CD4-positive, CD25-positive, alpha-beta regulatory T cell (primary cell): ENCODE data around the gene RDH5. TPM values are rescaled to one million over a fixed set of nuclear protein-coding genes. Genes with fewer than 3 reads are reported as not detected.

ENCODE experiments used
- ATAC-seq, 2 donors: fragments of 150-1000 bp; cut with Tn5 transposase; one replicate each; pipeline ENCODE4 v1.10.0; 2021; ENCODE audit warnings: low read depth in 2 of 2, moderate number of reproducible peaks in 2 of 2, moderate library complexity in 1 of 2
- DNase-seq, 3 donors: peaks; one replicate each; pipeline versions ENCODE4 v3.0.0 to v3.0.0-alpha.2; 2012 to 2022; ENCODE audit warnings: mixed read lengths in 1 of 3
- H3K27ac ChIP-seq: one replicate; pipeline ENCODE4 v1.7.0; 2013; ENCODE audit warnings: mild to moderate bottlenecking, low read length; ENCODE audit not compliant: insufficient read depth, poor library complexity, severe bottlenecking
- H3K27me3 ChIP-seq: one replicate; pipeline ENCODE4 v1.7.0; 2013; ENCODE audit warnings: low read length; ENCODE audit not compliant: control insufficient read depth, insufficient read depth
- H3K36me3 ChIP-seq: one replicate; pipeline ENCODE4 v1.7.0; 2013; ENCODE audit warnings: mild to moderate bottlenecking, low read length, moderate library complexity; ENCODE audit not compliant: control insufficient read depth, insufficient read depth
- H3K4me1 ChIP-seq: 2 replicates; pipeline ENCODE4 v1.7.0; 2013; ENCODE audit warnings: mild to moderate bottlenecking, low read length; ENCODE audit not compliant: insufficient read depth, control insufficient read depth, poor library complexity, severe bottlenecking
- H3K4me3 ChIP-seq: one replicate; pipeline ENCODE4 v1.7.0; 2013; ENCODE audit warnings: low read depth, mild to moderate bottlenecking, low read length, moderate library complexity
- H3K9me3 ChIP-seq, 2 experiments: 1 replicate in 1 of 2; 2 replicates in 1 of 2; pipeline ENCODE4 v1.7.0; 2013; ENCODE audit warnings: low read length in 2 of 2, mild to moderate bottlenecking in 1 of 2, moderate library complexity in 1 of 2; ENCODE audit not compliant: control insufficient read depth in 2 of 2
- H3K27ac Mint-ChIP-seq, 3 donors: one replicate each; pipeline ENCODE4 v1.8.0; 2020 to 2022; ENCODE audit warnings: mild to moderate bottlenecking in 3 of 3, mixed read lengths in 3 of 3, moderate library complexity in 2 of 3
- H3K27me3 Mint-ChIP-seq: one replicate; pipeline ENCODE4 v1.8.0; 2022; ENCODE audit warnings: mild to moderate bottlenecking, mixed read lengths
- H3K36me3 Mint-ChIP-seq: one replicate; pipeline ENCODE4 v1.8.0; 2020; ENCODE audit warnings: mixed read lengths
- H3K4me1 Mint-ChIP-seq, 4 donors: one replicate each; pipeline ENCODE4 v1.8.0; 2020 to 2022; ENCODE audit warnings: mixed read lengths in 4 of 4, mild to moderate bottlenecking in 1 of 4
- H3K4me3 Mint-ChIP-seq, 4 donors: one replicate each; pipeline ENCODE4 v1.8.0; 2020 to 2022; ENCODE audit warnings: mild to moderate bottlenecking in 4 of 4, mixed read lengths in 4 of 4, moderate library complexity in 3 of 4
- H3K9me3 Mint-ChIP-seq, 7 donors: one replicate each; pipeline ENCODE4 v1.8.0; 2020 to 2022; ENCODE audit warnings: mixed read lengths in 7 of 7, mild to moderate bottlenecking in 3 of 7, moderate library complexity in 2 of 7
- polyA plus RNA-seq, 4 donors: library from polyadenylated mRNA; unstranded; fragments of 300-500 nt; fragmentation: Illumina TruSeq; gene quantifications; one replicate each; pipeline ENCODE4 v1.2.3, GENCODE V29; 2021
- total RNA-seq: library from RNA; stranded (reverse); gene quantifications from one replicate; pipeline ENCODE4 v1.2.3, GENCODE V29; 2022

RDH5 gene
- total and polyA plus RNA-seq, 5 donors from 2014 or later = 0.94 to 10.1 (median 1.5) TPM

GRCh38 chr12:55697686-55698085 lies 22.5 kb upstream of the RDH5 start:
- Mint-ChIP-seq H3K27ac (no peak overlapping the region), H3K4me1 (peaks cover 0 to 2% (median 0%) of the 10 kb centered on the region in 4 donors), H3K27me3 (peaks cover 7% of the 10 kb centered on the region), H3K4me3 (no peak overlapping the region), H3K36me3 (no peaks in the 10 kb centered on the region), H3K9me3 (no peaks in the 10 kb centered on the region)
- Histone ChIP-seq H3K4me3 (no peak overlapping the region), H3K4me1 (no peaks in the 10 kb centered on the region), H3K27me3 (no peaks in the 10 kb centered on the region), H3K9me3 (no peaks in the 10 kb centered on the region), H3K27ac (no peak overlapping the region), H3K36me3 (no peaks in the 10 kb centered on the region)
- ATAC-seq (no peak), DNase-seq (no peak)

- no peak for DNase-seq
- Mint-ChIP-seq H3K27ac (no peak overlapping the region), H3K4me3 (no peak overlapping the region)
Observed at GRCh38 chr12:55698241-55698955, 21.8 kb upstream of the RDH5 start.

DNA sequence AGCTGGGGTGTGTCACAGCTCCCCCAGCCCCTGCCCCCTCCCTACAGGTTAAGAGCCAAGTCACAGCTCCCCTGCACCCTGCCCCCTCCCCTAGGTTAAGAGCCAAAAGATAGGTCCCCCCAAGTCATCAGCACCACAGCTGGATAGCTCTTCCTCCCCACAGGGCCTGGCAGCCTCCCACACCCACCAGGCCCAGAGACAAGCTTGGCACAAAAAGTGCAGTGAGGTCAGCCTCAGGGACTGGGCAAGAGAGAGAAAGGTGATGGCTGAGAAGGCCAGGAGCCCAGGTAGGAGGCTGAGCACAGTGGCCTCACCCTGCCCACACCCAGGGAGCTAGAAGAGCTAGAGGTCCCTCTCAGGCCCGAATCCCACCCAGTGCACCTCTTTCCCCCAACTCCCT lies 21.2 kb upstream of the RDH5 start:
- Histone ChIP-seq H3K27ac (no peak overlapping the region), H3K27me3 (no peaks in the 10 kb centered on the region), H3K36me3 (no peaks in the 10 kb centered on the region), H3K4me1 (no peaks in the 10 kb centered on the region), H3K9me3 (no peaks in the 10 kb centered on the region), H3K4me3 (no peak overlapping the region)
- Mint-ChIP-seq H3K27ac (no peak overlapping the region), H3K27me3 (peaks cover 10% of the 10 kb centered on the region), H3K4me1 (peaks cover 0 to 2% (median 0%) of the 10 kb centered on the region in 4 donors), H3K9me3 (no peaks in the 10 kb centered on the region), H3K36me3 (no peaks in the 10 kb centered on the region), H3K4me3 (no peak overlapping the region)
- DNase-seq (no peak), ATAC-seq (no peak)

More at GRCh38 chr12:55698241-55698955, 21.8 kb upstream of the RDH5 start:
- peaks cover 0 to 2% (median 0%) of the 10 kb centered on the region in 4 donors for H3K4me1 Mint-ChIP-seq
- H3K27ac ChIP-seq = no peak overlapping the region
- no peaks in the 10 kb centered on the region for H3K4me1 ChIP-seq
- H3K27me3 Mint-ChIP-seq = peaks cover 12% of the 10 kb centered on the region
- no peaks in the 10 kb centered on the region for H3K36me3 Mint-ChIP-seq
- no peaks in the 10 kb centered on the region for H3K9me3 Mint-ChIP-seq
- ATAC-seq = no peak
- H3K27me3 ChIP-seq = no peaks in the 10 kb centered on the region
- no peaks in the 10 kb centered on the region for H3K9me3 ChIP-seq
- H3K4me3 ChIP-seq = no peak overlapping the region
- H3K36me3 ChIP-seq = no peaks in the 10 kb centered on the region

GRCh38 chr12:55699471-55700055 lies 20.6 kb upstream of the RDH5 start:
- Histone ChIP-seq H3K36me3 (no peaks in the 10 kb centered on the region), H3K27me3 (no peaks in the 10 kb centered on the region), H3K27ac (no peak overlapping the region), H3K4me3 (no peak overlapping the region), H3K4me1 (no peaks in the 10 kb centered on the region), H3K9me3 (no peaks in the 10 kb centered on the region)
- Mint-ChIP-seq H3K4me1 (peaks cover 0 to 2% (median 0%) of the 10 kb centered on the region in 4 donors), H3K27me3 (peaks cover 6% of the 10 kb centered on the region), H3K9me3 (no peaks in the 10 kb centered on the region), H3K27ac (no peak overlapping the region), H3K36me3 (no peaks in the 10 kb centered on the region), H3K4me3 (no peak overlapping the region)
- DNase-seq (no peak), ATAC-seq (no peak)

DNA sequence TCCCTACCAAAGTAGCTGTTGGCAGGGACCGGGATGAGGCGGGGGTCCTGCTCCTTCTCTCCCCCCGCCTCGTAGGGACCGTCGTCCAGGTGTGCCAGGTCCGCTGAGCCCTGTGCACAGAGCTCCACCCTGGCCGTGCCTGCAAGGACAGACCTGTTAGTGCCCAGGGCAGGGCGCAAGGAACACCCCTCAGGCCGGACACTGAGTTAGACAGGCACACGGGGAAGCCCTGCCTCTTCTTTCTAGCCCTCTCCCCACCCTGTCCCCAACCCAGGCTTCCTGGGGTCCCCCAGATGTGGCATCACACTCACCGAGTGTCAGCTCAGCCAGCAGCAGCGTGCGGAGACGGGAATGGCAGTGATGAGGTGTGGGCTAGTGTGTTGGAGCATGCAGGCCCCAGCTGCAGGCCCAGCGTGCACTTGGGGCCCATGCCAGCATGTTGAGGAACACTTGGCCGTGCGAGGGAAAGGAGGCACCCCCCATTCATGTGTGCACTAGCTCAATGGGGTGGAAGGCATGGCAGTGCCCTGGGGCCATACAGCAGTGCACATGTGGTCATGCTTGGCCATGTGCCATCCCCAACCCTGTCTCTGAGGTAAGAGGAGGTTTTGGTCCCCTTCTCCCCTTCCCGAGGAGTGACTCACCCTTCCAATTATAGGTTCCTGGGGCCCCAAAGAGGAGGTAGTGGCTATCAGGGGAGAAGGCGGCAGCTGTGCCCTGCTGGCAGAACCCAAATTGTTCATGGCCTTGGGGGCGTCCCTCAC lies 19.8 kb upstream of the RDH5 start:
- Mint-ChIP-seq H3K27ac (no peak overlapping the region), H3K4me3 (no peak overlapping the region), H3K36me3 (no peaks in the 10 kb centered on the region), H3K9me3 (no peaks in the 10 kb centered on the region), H3K4me1 (peaks cover 0 to 2% (median 0%) of the 10 kb centered on the region in 4 donors), H3K27me3 (peaks cover 12% of the 10 kb centered on the region)
- DNase-seq = no peak
- no peaks in the 10 kb centered on the region for H3K36me3 ChIP-seq
- no peak overlapping the region for H3K27ac ChIP-seq
- ATAC-seq = no peak
- H3K27me3 ChIP-seq = no peaks in the 10 kb centered on the region
- no peaks in the 10 kb centered on the region for H3K9me3 ChIP-seq
- H3K4me1 ChIP-seq = no peaks in the 10 kb centered on the region
- H3K4me3 ChIP-seq = no peak overlapping the region

DNA sequence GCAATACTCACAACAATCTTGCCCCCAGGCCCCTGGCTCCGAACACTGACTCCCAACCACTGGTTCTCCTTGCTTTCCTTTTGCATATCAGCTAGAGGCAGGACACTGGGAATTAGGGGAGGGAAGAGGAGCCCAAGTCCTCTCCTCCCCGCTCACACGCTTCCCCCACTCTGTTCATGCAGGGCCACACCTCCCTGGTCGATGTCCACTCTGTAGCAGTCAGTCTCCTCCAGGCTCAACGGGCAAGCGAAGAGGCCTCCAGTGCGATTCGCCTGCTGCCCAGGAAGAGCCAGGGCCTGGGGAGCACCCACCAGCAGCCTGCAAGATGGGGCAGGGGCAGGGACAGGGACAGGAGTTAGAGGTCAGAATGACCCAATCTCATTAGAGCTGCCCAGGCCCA lies 17.3 kb upstream of the RDH5 start:
- Histone ChIP-seq H3K36me3 (no peaks in the 10 kb centered on the region), H3K4me3 (no peak overlapping the region), H3K4me1 (peaks cover 8% of the 10 kb centered on the region), H3K9me3 (no peaks in the 10 kb centered on the region), H3K27ac (no peak overlapping the region), H3K27me3 (peaks cover 6% of the 10 kb centered on the region)
- Mint-ChIP-seq H3K27me3 (peaks cover 32% of the 10 kb centered on the region), H3K27ac (peak overlapping the region in 1 of 3 donors; percentile 9), H3K9me3 (no peaks in the 10 kb centered on the region), H3K36me3 (no peaks in the 10 kb centered on the region), H3K4me1 (peaks cover 0 to 8% (median 1%) of the 10 kb centered on the region in 4 donors), H3K4me3 (no peak overlapping the region)
- ATAC-seq (no peak), DNase-seq (no peak)

DNA sequence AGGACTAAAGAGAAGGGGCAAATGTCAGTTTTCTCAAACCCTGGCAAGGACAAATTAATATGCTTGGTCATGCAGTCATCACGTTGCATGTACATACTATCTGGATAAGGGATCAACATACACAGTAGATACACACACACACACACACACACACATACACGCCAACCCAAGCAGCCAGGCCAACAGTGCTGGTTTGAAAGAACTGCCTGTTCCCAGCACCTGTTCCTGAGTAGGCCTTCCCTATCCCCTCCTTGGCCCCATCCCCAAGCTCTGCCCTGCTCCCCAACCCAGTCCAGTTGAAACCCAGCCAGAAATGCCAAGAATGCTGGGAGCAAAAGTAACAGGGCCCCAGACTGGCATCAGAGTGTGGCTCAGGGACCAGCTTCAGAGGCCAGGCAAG lies 16.9 kb upstream of the RDH5 start:
- no peaks in the 10 kb centered on the region for H3K9me3 ChIP-seq
- peak overlapping the region in 1 of 3 donors; percentile 9 for H3K27ac Mint-ChIP-seq
- H3K4me1 ChIP-seq = peaks cover 12% of the 10 kb centered on the region
- H3K27me3 ChIP-seq = peaks cover 6% of the 10 kb centered on the region
- H3K4me3 ChIP-seq = no peak overlapping the region
- no peaks in the 10 kb centered on the region for H3K36me3 ChIP-seq
- DNase-seq = no peak
- H3K4me1 Mint-ChIP-seq = peaks cover 0 to 12% (median 4%) of the 10 kb centered on the region in 4 donors
- H3K4me3 Mint-ChIP-seq = no peak overlapping the region
- H3K36me3 Mint-ChIP-seq = no peaks in the 10 kb centered on the region
- no peak overlapping the region for H3K27ac ChIP-seq
- ATAC-seq = no peak
- H3K9me3 Mint-ChIP-seq = no peaks in the 10 kb centered on the region
- peaks cover 36% of the 10 kb centered on the region for H3K27me3 Mint-ChIP-seq
